Fibroblast of pulmonary artery (primary cell): ENCODE data around the gene GARNL3.

Source experiments
- DNase-seq: peaks from one replicate; pipeline ENCODE4 v3.0.0-alpha.2; 2010; ENCODE audit warnings: low read depth
- H3K4me3 ChIP-seq: replicated peaks from 2 replicates; pipeline ENCODE4 v1.5.1; 2011; ENCODE audit warnings: low read depth, mild to moderate bottlenecking, control low read depth, low read length, moderate library complexity
- CTCF ChIP-seq: IDR thresholded peaks from 2 replicates; pipeline ENCODE4 v1.5.1; 2011; ENCODE audit warnings: mild to moderate bottlenecking, control low read depth, low read length, inconsistent platforms; ENCODE audit errors: missing control alignments

Gene GARNL3

GRCh38 chr9:127366594-127366993 is 102.0 kb downstream of the GARNL3 start:
- no peak overlapping the region for H3K4me3 ChIP-seq
- no peak for TF ChIP-seq CTCF
- DNase-seq = no peak

- no peak overlapping the region for H3K4me3 ChIP-seq
- DNase-seq = no peak
- no peak for TF ChIP-seq CTCF
These were observed 104.4 kb downstream of the GARNL3 start for GRCh38 chr9:127368852-127369402.

- no peak for DNase-seq
- no peak for TF ChIP-seq CTCF
- H3K4me3 ChIP-seq = no peak overlapping the region
These were observed 104.9 kb downstream of the GARNL3 start for GRCh38 chr9:127369428-127369827.

GRCh38 chr9:127370147-127370579 is 105.6 kb downstream of the GARNL3 start:
- no peak overlapping the region for H3K4me3 ChIP-seq
- no peak for TF ChIP-seq CTCF
- no peak for DNase-seq

- no peak for DNase-seq
- no peak for TF ChIP-seq CTCF
- no peak overlapping the region for H3K4me3 ChIP-seq
These were observed 106.4 kb downstream of the GARNL3 start for GRCh38 chr9:127370672-127371648.

GRCh38 chr9:127380479-127380878 is 115.9 kb downstream of the GARNL3 start:
- DNase-seq = no peak
- H3K4me3 ChIP-seq = no peak overlapping the region
- TF ChIP-seq CTCF = no peak
